ENCODE measurements around the gene UQCRHL. TPM values are rescaled to one million over a fixed set of nuclear protein-coding genes. Genes with fewer than 3 reads are reported as not detected.

Gene UQCRHL
- total RNA-seq, 1 donor from 2014 or later, result 6.3 TPM

GRCh38 chr1:15799004-15799867, 8.2 kb downstream of the UQCRHL start:
- peak; percentile 84 to 92 for DNase-seq (ENCODE audit: low read depth in 2 of 2)

GRCh38 chr1:15797614-15798390, 9.6 kb downstream of the UQCRHL start:
- DNase-seq (ENCODE audit: low read depth in 2 of 2), result peak; percentile 62 to 73

- no peak for DNase-seq (ENCODE audit: low read depth in 2 of 2)
Measured at GRCh38 chr1:15796086-15796462, 11.4 kb downstream of the UQCRHL start.

- DNase-seq (ENCODE audit: low read depth in 2 of 2), result peak in 1 of 2 donors; percentile 74
Measured at GRCh38 chr1:15788624-15789301, 18.7 kb downstream of the UQCRHL start.

GRCh38 chr1:15786581-15786980, 20.9 kb downstream of the UQCRHL start:
- DNase-seq (ENCODE audit: low read depth in 2 of 2), result no peak

- DNase-seq (ENCODE audit: low read depth in 2 of 2), result no peak
Measured at GRCh38 chr1:15785683-15786082, 21.8 kb downstream of the UQCRHL start.

- no peak for DNase-seq (ENCODE audit: low read depth in 2 of 2)
Measured at GRCh38 chr1:15777909-15778707, 29.3 kb downstream of the UQCRHL start.

- no peak for DNase-seq (ENCODE audit: low read depth in 2 of 2)
Measured at GRCh38 chr1:15775706-15776105, 31.7 kb downstream of the UQCRHL start.

GRCh38 chr1:15771836-15772515, 35.5 kb downstream of the UQCRHL start:
- no peak for DNase-seq (ENCODE audit: low read depth in 2 of 2)

- DNase-seq (ENCODE audit: low read depth in 2 of 2), result no peak
Measured at GRCh38 chr1:15770313-15770962, 37.0 kb downstream of the UQCRHL start.

- DNase-seq (ENCODE audit: low read depth in 2 of 2), result no peak
Measured at GRCh38 chr1:15768388-15768787, 39.1 kb downstream of the UQCRHL start.

- no peak for DNase-seq (ENCODE audit: low read depth in 2 of 2)
Measured at GRCh38 chr1:15767941-15768340, 39.5 kb downstream of the UQCRHL start.

- DNase-seq (ENCODE audit: low read depth in 2 of 2), result peak in 1 of 2 donors; percentile 94
Measured at GRCh38 chr1:15765495-15766194, 41.8 kb downstream of the UQCRHL start.

- DNase-seq (ENCODE audit: low read depth in 2 of 2), result no peak
Measured at GRCh38 chr1:15764890-15765289, 42.6 kb downstream of the UQCRHL start.

GRCh38 chr1:15764269-15764764, 43.1 kb downstream of the UQCRHL start:
- no peak for DNase-seq (ENCODE audit: low read depth in 2 of 2)

- DNase-seq (ENCODE audit: low read depth in 2 of 2), result no peak
Measured at GRCh38 chr1:15762546-15762945, 44.9 kb downstream of the UQCRHL start.

GRCh38 chr1:15761366-15762128, 45.9 kb downstream of the UQCRHL start:
- no peak for DNase-seq (ENCODE audit: low read depth in 2 of 2)

GRCh38 chr1:15760520-15761211, 46.8 kb downstream of the UQCRHL start:
- DNase-seq (ENCODE audit: low read depth in 2 of 2), result peak; percentile 48 to 73

Measured in lung microvascular endothelial cell (primary cell).